ENCODE measurements around the gene GLI3.

GLI3 gene

DNA sequence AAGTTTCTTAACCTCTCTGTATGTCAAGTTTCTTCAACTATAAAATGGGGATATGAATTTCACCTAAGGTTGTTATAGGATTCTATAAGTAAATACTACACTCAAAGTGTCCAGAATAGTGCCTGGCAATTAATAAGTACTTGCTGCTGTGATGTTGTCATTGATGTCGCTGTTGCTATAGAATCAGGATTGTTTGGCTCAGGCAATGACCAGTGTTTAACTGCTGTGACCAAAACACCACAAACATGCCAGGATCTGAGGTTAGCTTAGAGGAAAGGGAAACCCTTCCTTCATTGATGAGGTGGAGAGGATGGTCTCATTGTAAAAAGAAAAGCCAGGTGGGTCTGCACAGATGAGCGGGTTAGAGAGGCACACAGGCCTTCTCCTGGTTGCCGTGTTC, 311.1 kb downstream of the GLI3 start:
- CTCF ChIA-PET = no interaction called here
- DNase-seq (ENCODE audit: extremely low spot score) = no peak
- no peak for TF ChIP-seq HDGF (IDR thresholded peaks at IDR 0.05; ENCODE audit: borderline replicate concordance)
- TF ChIP-seq FOXM1 (IDR thresholded peaks at IDR 0.05; ENCODE audit: borderline replicate concordance) = no peak
- no peak for TF ChIP-seq NFRKB (IDR thresholded peaks at IDR 0.05)
- TF ChIP-seq FOXK2 (IDR thresholded peaks at IDR 0.05) = no peak
- no peak for TF ChIP-seq FOXA1 (IDR thresholded peaks at IDR 0.05)
- TF ChIP-seq LEF1 (IDR thresholded peaks at IDR 0.05; ENCODE audit: borderline replicate concordance) = no peak
- no peak for TF ChIP-seq SUZ12 (IDR thresholded peaks at IDR 0.05)
- TF ChIP-seq, protein P1, sequence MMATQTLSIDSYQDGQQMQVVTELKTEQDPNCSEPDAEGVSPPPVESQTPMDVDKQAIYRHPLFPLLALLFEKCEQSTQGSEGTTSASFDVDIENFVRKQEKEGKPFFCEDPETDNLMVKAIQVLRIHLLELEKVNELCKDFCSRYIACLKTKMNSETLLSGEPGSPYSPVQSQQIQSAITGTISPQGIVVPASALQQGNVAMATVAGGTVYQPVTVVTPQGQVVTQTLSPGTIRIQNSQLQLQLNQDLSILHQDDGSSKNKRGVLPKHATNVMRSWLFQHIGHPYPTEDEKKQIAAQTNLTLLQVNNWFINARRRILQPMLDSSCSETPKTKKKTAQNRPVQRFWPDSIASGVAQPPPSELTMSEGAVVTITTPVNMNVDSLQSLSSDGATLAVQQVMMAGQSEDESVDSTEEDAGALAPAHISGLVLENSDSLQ (IDR thresholded peaks at IDR 0.05) = no peak
- TF ChIP-seq CTBP1 (IDR thresholded peaks at IDR 0.05; ENCODE audit: borderline replicate concordance) = no peak
- no peak for TF ChIP-seq SP1 (IDR thresholded peaks at IDR 0.05)
- TF ChIP-seq ELF4 (IDR thresholded peaks at IDR 0.05) = no peak
- no peak for TF ChIP-seq ZNF384 (IDR thresholded peaks at IDR 0.05)
- TF ChIP-seq L3MBTL2 (conservative IDR thresholded peaks at IDR 0.05) = no peak
- no peak for TF ChIP-seq ARNT (IDR thresholded peaks at IDR 0.05)
- POLR2A ChIA-PET = interaction anchor here (0.7 kb wide), 1 partner anchor 65 kb away, joined by 3 read pairs; no protein-coding TSS in a partner anchor

DNA sequence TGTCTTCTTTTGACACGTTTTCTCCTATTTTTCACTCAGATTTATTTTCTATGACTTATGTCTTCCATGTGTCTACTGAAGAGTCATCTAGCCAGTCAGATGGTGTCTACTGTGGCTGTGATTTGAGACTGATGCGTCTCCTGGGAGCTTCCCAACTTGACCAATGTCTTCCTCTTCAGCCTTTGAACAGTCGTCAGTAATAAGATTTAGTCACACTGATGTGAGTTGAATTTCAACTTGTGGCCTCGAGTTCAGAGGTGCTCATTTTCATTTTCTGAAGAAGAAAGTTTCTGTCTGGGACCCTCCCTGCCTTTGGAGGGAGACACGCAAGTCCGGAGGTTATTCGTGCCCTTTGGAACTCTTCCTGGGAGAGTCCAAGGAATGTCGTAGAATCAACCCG, 312.2 kb downstream of the GLI3 start:
- TF ChIP-seq ZNF384 (IDR thresholded peaks at IDR 0.05) (no peak), L3MBTL2 (conservative IDR thresholded peaks at IDR 0.05) (no peak), BHLHE40 (IDR thresholded peaks at IDR 0.05; ENCODE audit: borderline replicate concordance) (no peak), SP1 (IDR thresholded peaks at IDR 0.05) (no peak), ARNT (IDR thresholded peaks at IDR 0.05) (no peak), LEF1 (IDR thresholded peaks at IDR 0.05; ENCODE audit: borderline replicate concordance) (no peak), HDGF (IDR thresholded peaks at IDR 0.05; ENCODE audit: borderline replicate concordance) (no peak), CTBP1 (IDR thresholded peaks at IDR 0.05; ENCODE audit: borderline replicate concordance) (no peak), SUZ12 (IDR thresholded peaks at IDR 0.05) (no peak), FOXK2 (IDR thresholded peaks at IDR 0.05) (no peak), FOXA1 (IDR thresholded peaks at IDR 0.05) (no peak), NFRKB (IDR thresholded peaks at IDR 0.05) (no peak), FOXM1 (IDR thresholded peaks at IDR 0.05; ENCODE audit: borderline replicate concordance) (no peak), ELF4 (IDR thresholded peaks at IDR 0.05) (no peak), TARDBP (IDR thresholded peaks at IDR 0.05) (no peak)
- TF ChIP-seq, protein P1 (IDR thresholded peaks at IDR 0.05) = no peak
- ChIA-PET CTCF (no interaction called here), POLR2A (no interaction called here)
- DNase-seq (ENCODE audit: extremely low spot score) = no peak

DNA sequence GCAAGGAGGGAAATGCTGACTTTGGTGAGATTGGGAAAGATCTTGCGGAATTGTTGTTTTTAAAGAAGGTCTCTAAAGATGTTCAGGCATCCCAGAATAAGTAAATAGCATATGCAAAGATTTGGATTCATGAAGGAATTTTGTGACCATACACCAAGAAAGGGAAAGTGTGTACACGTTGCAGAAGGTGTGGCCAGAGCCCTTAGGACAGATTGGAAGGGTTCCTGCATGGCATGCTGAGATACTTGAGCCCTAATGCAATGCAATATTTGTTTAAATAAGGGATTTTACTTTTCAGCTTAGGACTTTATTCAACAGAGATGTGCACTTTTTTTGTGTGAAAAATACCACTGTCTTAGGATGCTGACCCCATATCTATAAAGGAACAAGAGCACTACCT, 314.6 kb downstream of the GLI3 start:
- ChIA-PET POLR2A (no interaction called here), CTCF (interaction anchor here (1.0 kb wide), 1 partner anchor 18 kb away, joined by 4 read pairs; no protein-coding TSS in a partner anchor)
- DNase-seq (ENCODE audit: extremely low spot score) = no peak

DNA sequence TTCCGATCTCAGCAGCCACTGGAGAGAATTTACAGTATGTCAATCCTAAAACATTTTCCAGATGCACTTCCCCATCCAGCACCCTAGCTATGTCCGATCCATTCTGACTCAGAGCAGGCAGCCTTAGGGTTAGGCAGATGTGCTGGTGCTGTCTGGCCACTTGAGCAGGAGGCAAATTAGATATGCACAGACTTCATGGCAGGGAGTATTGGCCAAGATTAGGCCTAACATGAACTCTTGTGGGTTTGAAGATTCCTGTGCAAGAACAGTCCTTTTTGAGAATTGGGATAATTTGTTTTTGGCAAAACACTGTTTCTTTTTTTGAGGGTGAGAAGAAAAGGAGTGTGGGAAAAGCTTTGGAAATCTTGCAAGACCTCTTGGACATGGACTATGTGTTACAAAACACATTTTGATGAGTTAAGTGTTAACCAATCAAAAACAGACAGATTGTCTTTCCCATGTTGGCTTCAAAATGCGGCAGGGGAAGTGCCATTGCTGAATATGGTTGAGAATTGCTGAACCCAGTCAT, 315.5 kb downstream of the GLI3 start:
- CTCF ChIA-PET = interaction anchor here (0.6 to 1.0 kb wide), 2 partner anchors 8 to 19 kb away, joined by 3 to 4 read pairs; no protein-coding TSS in a partner anchor
- TF ChIP-seq ELF4 (IDR thresholded peaks at IDR 0.05) (no peak), SP1 (IDR thresholded peaks at IDR 0.05) (no peak), FOXM1 (IDR thresholded peaks at IDR 0.05; ENCODE audit: borderline replicate concordance) (no peak), CTBP1 (IDR thresholded peaks at IDR 0.05; ENCODE audit: borderline replicate concordance) (no peak), ZNF384 (IDR thresholded peaks at IDR 0.05) (no peak), SUZ12 (IDR thresholded peaks at IDR 0.05) (no peak), BHLHE40 (IDR thresholded peaks at IDR 0.05; ENCODE audit: borderline replicate concordance) (no peak), NFRKB (IDR thresholded peaks at IDR 0.05) (no peak), FOXA1 (IDR thresholded peaks at IDR 0.05) (no peak), L3MBTL2 (conservative IDR thresholded peaks at IDR 0.05) (no peak), TARDBP (IDR thresholded peaks at IDR 0.05) (no peak), LEF1 (IDR thresholded peaks at IDR 0.05; ENCODE audit: borderline replicate concordance) (no peak), FOXK2 (IDR thresholded peaks at IDR 0.05) (no peak), HDGF (IDR thresholded peaks at IDR 0.05; ENCODE audit: borderline replicate concordance) (no peak), ARNT (IDR thresholded peaks at IDR 0.05) (no peak)
- TF ChIP-seq, protein P1 (IDR thresholded peaks at IDR 0.05) = no peak
- no peak for DNase-seq (ENCODE audit: extremely low spot score)
- POLR2A ChIA-PET = no interaction called here

More for the DNA sequence above, 314.6 kb downstream of the GLI3 start:
- TF ChIP-seq FOXM1 (IDR thresholded peaks at IDR 0.05; ENCODE audit: borderline replicate concordance) (no peak), FOXA1 (IDR thresholded peaks at IDR 0.05) (no peak), ARNT (IDR thresholded peaks at IDR 0.05) (no peak), TARDBP (IDR thresholded peaks at IDR 0.05) (no peak), HDGF (IDR thresholded peaks at IDR 0.05; ENCODE audit: borderline replicate concordance) (no peak), SP1 (IDR thresholded peaks at IDR 0.05) (no peak), ELF4 (IDR thresholded peaks at IDR 0.05) (no peak), CTBP1 (IDR thresholded peaks at IDR 0.05; ENCODE audit: borderline replicate concordance) (no peak), FOXK2 (IDR thresholded peaks at IDR 0.05) (no peak), ZNF384 (IDR thresholded peaks at IDR 0.05) (no peak), NFRKB (IDR thresholded peaks at IDR 0.05) (no peak), L3MBTL2 (conservative IDR thresholded peaks at IDR 0.05) (no peak), SUZ12 (IDR thresholded peaks at IDR 0.05) (no peak), BHLHE40 (IDR thresholded peaks at IDR 0.05; ENCODE audit: borderline replicate concordance) (no peak), LEF1 (IDR thresholded peaks at IDR 0.05; ENCODE audit: borderline replicate concordance) (no peak)
- TF ChIP-seq, protein P1 (IDR thresholded peaks at IDR 0.05) = no peak

DNA sequence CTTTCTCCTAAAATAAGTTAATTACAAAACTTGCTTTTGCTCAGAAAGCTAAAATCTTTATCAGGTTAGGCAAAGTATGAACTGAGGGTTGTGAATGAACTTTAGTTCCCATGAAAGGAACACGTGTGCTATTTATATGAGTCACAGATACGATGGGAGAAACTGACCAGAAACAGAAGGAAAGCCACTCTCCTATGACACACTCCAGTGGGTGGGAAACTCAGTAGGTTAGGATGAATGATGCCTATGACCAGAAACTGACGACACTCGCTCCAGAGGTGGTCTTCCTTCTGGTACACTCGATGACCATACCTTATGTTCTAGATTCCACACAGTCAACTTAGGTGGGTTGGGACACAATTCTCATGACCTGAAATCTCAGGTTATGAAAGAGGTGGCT, 318.4 kb downstream of the GLI3 start:
- CTCF ChIA-PET = no interaction called here
- TF ChIP-seq FOXA1 (IDR thresholded peaks at IDR 0.05) = no peak
- no peak for TF ChIP-seq FOXK2 (IDR thresholded peaks at IDR 0.05)
- no peak for TF ChIP-seq ZNF384 (IDR thresholded peaks at IDR 0.05)
- TF ChIP-seq, protein P1 (IDR thresholded peaks at IDR 0.05) = no peak
- TF ChIP-seq HDGF (IDR thresholded peaks at IDR 0.05; ENCODE audit: borderline replicate concordance) = no peak
- no peak for TF ChIP-seq L3MBTL2 (conservative IDR thresholded peaks at IDR 0.05)
- TF ChIP-seq ARNT (IDR thresholded peaks at IDR 0.05) = no peak
- no peak for TF ChIP-seq LEF1 (IDR thresholded peaks at IDR 0.05; ENCODE audit: borderline replicate concordance)
- no peak for TF ChIP-seq CTBP1 (IDR thresholded peaks at IDR 0.05; ENCODE audit: borderline replicate concordance)
- TF ChIP-seq FOXM1 (IDR thresholded peaks at IDR 0.05; ENCODE audit: borderline replicate concordance) = no peak
- no peak for TF ChIP-seq TARDBP (IDR thresholded peaks at IDR 0.05)
- no peak for TF ChIP-seq BHLHE40 (IDR thresholded peaks at IDR 0.05; ENCODE audit: borderline replicate concordance)
- TF ChIP-seq SUZ12 (IDR thresholded peaks at IDR 0.05) = no peak
- no peak for TF ChIP-seq NFRKB (IDR thresholded peaks at IDR 0.05)
- no peak for TF ChIP-seq SP1 (IDR thresholded peaks at IDR 0.05)
- no peak for TF ChIP-seq ELF4 (IDR thresholded peaks at IDR 0.05)
- POLR2A ChIA-PET = no interaction called here
- no peak for DNase-seq (ENCODE audit: extremely low spot score)
